Measurements from ENCODE around the gene PAFAH1B2.
"Not testable (repeated sequence)": the region's sequence is repeated elsewhere in the genome, so short reads cannot be mapped to it uniquely, and the experiment has no call there.

Gene PAFAH1B2

DNA sequence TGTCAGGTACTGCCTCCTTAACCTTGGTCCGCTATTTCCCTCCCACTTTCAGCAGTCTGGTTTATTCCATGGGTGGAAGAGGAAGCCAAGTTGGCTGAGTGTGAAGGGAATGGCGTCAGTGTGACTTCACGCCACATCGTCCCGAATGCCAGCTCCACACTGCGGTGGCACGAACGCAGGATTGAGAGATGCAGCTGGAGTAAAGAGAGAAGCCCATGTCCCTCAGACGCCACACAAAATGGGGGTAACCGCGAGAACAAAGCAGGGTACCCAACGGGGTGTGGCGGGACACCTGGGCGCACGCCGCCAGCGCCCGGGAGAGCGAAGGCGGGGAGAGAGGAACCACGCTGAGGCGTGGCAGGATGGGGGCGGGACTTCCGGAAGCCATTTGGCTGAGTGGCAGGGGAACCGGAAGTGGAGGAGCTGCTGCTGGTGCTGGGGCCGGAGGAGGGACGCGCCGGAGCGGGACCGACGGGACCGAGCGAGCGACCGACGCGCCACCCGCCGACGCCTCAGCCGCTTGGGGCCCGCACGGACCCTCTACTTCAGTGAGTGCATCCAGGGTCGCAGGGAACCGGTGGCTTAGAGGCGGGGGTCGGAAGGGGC is at the start of gene PAFAH1B2:
PAFAH1B2 (plus strand) TSS at position 417 of the 606 bp plus-strand sequence. CDS start 8,161 bp downstream, outside the sequence.
- in situ Hi-C loops (cut with HindIII; ENCODE audit: low sequenced_read_pairs) = no loop called here

- in situ Hi-C loops (cut with HindIII; ENCODE audit: low sequenced_read_pairs) = loop anchor here (5.0 to 10.0 kb wide), 2 partner anchors 132 to 200 kb away; no protein-coding TSS in a partner anchor
Observed at GRCh38 chr11:117094776-117095175, 49.3 kb upstream of the PAFAH1B2 start.

- in situ Hi-C loops (cut with HindIII; ENCODE audit: low sequenced_read_pairs) = loop anchor here (5.0 to 10.0 kb wide), 2 partner anchors 133 to 201 kb away; no protein-coding TSS in a partner anchor
Observed at GRCh38 chr11:117095284-117096161, 48.6 kb upstream of the PAFAH1B2 start.

DNA sequence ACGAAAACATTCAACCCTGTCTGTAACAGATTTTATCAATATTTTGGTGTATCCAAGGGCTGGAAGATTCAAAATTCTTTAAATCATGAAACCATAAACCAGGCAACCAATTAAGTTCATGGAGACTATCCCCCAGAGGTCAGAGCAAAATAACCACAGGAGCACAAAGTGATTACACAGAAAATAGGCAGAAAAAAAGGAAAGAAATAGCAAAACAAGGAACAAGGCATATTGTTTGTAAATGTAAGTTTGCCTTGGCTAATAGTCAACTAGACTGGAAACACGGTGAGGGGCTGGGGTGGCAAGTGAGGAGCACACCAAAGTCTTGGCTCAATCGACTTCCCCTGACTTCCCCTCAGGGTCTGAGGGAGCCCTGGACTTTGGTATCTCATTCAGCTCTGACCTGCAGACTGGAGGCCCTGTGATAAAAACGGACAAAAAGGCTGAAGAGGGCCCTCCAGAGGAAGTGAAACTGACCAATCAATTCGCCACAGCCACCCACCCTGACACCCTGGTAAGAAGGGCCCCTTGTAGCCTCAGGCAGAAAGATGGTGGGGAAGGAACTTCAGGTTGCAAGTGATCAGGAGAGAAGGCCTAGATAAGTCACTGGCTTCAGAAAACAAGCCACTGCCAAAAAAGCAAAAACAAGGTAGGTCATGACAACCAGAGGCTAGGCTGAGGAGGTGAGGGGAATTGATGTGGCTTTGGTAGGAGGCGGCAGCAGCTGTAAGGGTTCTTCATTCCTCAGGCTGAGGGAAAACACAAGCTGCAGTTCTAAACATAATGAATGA is 47.7 kb upstream of the PAFAH1B2 start:
- in situ Hi-C loops (cut with HindIII; ENCODE audit: low sequenced_read_pairs) = loop anchor here (5.0 to 10.0 kb wide), 2 partner anchors 134 to 202 kb away; no protein-coding TSS in a partner anchor

DNA sequence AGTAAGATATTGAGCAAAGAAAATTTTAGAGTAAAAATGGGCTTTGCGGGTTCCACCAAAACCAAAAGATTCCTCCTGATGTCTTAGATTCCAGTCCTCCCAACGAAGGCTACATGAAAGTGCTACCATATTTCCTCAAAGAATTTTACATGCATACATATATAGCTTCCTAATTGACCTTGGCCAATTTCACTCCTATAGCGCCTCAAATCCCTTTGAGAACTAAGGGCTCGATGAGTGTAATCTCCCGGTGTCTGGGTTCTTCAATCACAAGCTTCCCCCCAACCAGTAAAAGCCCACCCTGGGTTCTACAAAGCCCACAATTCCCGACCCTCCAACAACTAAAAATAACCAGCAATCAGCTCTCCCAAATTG is 47.1 kb upstream of the PAFAH1B2 start:
- in situ Hi-C loops (cut with HindIII; ENCODE audit: low sequenced_read_pairs) = loop anchor here (5.0 to 10.0 kb wide), 2 partner anchors 135 to 202 kb away; no protein-coding TSS in a partner anchor

GRCh38 chr11:117097389-117098268 is 46.5 kb upstream of the PAFAH1B2 start:
- in situ Hi-C loops (cut with HindIII; ENCODE audit: low sequenced_read_pairs) = loop anchor here (5.0 to 10.0 kb wide), 2 partner anchors 135 to 203 kb away; no protein-coding TSS in a partner anchor

GRCh38 chr11:117098269-117099232 is 45.5 kb upstream of the PAFAH1B2 start, which contains the start of gene SIK3:
TSS of gene SIK3 (minus strand) at chr11:117098428. CDS start at chr11:117098415, 13 bp downstream.
- in situ Hi-C loops (cut with HindIII; ENCODE audit: low sequenced_read_pairs) = loop anchor here (5.0 to 10.0 kb wide), 2 partner anchors 136 to 204 kb away; no protein-coding TSS in a partner anchor

DNA sequence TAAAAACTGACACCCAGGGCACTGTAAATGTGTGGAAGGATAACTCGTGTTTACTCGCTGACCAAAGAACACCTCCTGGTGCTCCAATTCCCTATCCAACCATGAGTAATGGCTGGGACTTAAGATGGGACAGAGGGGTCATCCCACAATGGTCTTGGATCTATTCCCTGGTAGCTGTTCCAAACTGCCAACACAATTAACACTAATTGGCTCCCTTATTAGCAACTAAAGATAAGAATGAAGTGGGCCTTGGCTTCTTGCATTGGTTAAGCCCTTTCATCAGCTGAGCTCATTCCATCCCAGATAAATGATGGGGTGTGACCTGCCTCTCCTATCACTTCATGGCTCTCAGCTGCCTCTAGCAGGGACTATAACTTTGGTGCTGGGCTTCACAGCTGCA is 44.4 kb upstream of the PAFAH1B2 start:
- in situ Hi-C loops (cut with HindIII; ENCODE audit: low sequenced_read_pairs) = loop anchor here (5.0 to 10.0 kb wide), 2 partner anchors 137 to 205 kb away; no protein-coding TSS in a partner anchor

DNA sequence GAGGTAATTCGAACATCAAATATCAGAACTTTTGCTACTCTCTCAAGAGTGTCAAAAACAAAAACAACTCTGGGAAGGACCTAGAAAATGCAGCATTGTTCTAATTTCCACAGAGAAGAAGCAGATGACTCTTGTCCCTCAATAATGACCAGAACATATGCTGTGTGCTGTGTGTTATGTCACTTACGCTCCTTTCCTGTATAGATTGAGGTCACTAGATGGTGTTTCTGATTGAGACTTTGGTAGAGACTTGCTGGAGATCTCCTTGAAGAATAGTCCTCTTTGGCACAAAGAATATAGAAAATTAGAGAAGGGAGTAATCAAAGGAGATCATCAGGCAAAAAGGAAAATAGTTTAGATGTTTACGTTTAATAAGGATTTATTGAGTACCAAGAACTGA is 43.5 kb upstream of the PAFAH1B2 start:
- in situ Hi-C loops (cut with HindIII; ENCODE audit: low sequenced_read_pairs) = no loop called here

- in situ Hi-C loops (cut with HindIII; ENCODE audit: low sequenced_read_pairs) = no loop called here
Observed at GRCh38 chr11:117107701-117108590, 36.1 kb upstream of the PAFAH1B2 start.

DNA sequence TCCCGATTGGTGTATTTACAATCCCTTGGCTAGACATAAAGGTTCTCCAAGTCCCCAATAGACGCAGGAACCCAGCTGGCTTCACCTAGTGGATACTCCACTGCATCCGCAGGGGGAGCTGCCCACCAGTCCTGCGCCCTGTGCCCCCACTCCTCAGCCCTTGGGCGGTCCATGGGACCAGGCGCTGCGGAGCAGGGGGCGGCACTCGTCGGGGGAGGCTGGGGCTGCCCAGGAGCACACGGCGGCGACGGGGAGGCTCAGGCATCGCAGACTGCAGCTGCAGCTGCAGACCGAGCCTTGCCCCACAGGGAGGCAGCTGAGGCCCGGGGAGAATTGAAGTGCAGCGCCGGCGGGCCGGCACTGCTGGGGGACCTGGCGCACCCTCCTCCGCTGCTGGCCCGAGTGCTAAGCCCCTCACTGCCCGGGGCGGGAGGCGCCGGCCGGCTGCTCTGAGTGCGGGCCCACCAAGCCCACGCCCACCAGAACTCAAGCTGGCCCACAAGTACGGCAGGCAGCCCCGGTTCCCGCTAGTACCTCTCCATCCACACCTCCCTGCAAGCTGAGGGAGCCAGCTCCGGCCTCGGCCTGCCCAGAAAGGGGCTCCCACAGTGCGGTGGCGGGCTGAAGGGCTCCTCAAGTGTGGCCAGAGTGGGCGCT is 33.7 kb upstream of the PAFAH1B2 start:
- in situ Hi-C loops (cut with HindIII; ENCODE audit: low sequenced_read_pairs) = no loop called here

- in situ Hi-C loops (cut with HindIII; ENCODE audit: low sequenced_read_pairs) = not testable (repeated sequence)
Observed at GRCh38 chr11:117112497-117112896, 31.6 kb upstream of the PAFAH1B2 start.

- in situ Hi-C loops (cut with HindIII; ENCODE audit: low sequenced_read_pairs) = not testable (repeated sequence)
Observed at GRCh38 chr11:117112939-117113338, 31.1 kb upstream of the PAFAH1B2 start.

- in situ Hi-C loops (cut with HindIII; ENCODE audit: low sequenced_read_pairs) = no loop called here
Observed at GRCh38 chr11:117117681-117118080, 26.4 kb upstream of the PAFAH1B2 start.

- in situ Hi-C loops (cut with HindIII; ENCODE audit: low sequenced_read_pairs) = no loop called here
Observed at GRCh38 chr11:117121176-117121575, 22.9 kb upstream of the PAFAH1B2 start.

DNA sequence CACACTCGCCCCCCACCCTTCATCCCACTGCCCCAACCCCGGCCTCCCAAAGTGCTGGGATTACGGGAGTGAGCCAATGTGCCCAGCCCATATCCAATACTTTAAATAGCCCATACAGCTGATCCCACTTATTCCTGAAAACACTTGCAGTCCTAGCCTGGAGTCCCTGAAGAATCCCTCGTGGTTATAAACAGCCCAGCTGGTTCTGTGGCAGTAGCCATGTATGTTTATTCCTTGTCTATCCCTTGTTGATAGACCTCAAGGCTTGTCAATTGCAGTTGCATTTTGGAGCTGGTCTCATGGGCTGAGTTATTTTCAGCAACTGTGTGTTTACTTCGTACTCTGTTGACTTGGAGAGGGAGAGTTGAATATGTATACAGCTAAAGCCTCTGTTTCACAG is 21.5 kb upstream of the PAFAH1B2 start:
- in situ Hi-C loops (cut with HindIII; ENCODE audit: low sequenced_read_pairs) = no loop called here

Data from endothelial cell of hepatic sinusoid (primary cell).